Stimulated activated effector memory CD8-positive, alpha-beta T cell treated with anti-CD3 and anti-CD28 coated beads, Interleukin-12 subunit alpha, Interleukin-12 subunit beta, amount 100 ng/mL, for 72 hours (primary cell): Measurements from ENCODE around the gene HOXB6.

ENCODE experiments used
- ATAC-seq: fragments of 150-1000 bp; cut with Tn5 transposase; 2 replicates; pipeline ENCODE4 v1.10.0; 2021
- DNase-seq, 2 donors: peaks; one replicate each; pipeline ENCODE4 v3.0.0; 2021 to 2022; ENCODE audit warnings: low spot score in 2 of 2
- H3K27ac Mint-ChIP-seq: one replicate; pipeline ENCODE4 v1.8.0; 2022; ENCODE audit warnings: mild to moderate bottlenecking, mixed read lengths
- H3K36me3 Mint-ChIP-seq: one replicate; pipeline ENCODE4 v1.8.0; 2022; ENCODE audit warnings: mild to moderate bottlenecking, mixed read lengths
- H3K4me1 Mint-ChIP-seq: one replicate; pipeline ENCODE4 v1.8.0; 2022; ENCODE audit warnings: mixed read lengths
- H3K4me3 Mint-ChIP-seq: one replicate; pipeline ENCODE4 v1.8.0; 2022; ENCODE audit warnings: mild to moderate bottlenecking, mixed read lengths
- H3K9me3 Mint-ChIP-seq: one replicate; pipeline ENCODE4 v1.8.0; 2022; ENCODE audit warnings: mixed read lengths

Gene HOXB6

GRCh38 chr17:48556229-48556575, 48.6 kb downstream of the HOXB6 start:
- H3K4me1 Mint-ChIP-seq = peaks cover 9% of the 10 kb centered on the region
- H3K27ac Mint-ChIP-seq = no peak overlapping the region

GRCh38 chr17:48555258-48556228, 49.2 kb downstream of the HOXB6 start:
- Mint-ChIP-seq H3K36me3 (peaks cover 6% of the 10 kb centered on the region), H3K4me3 (peak overlapping the region; percentile 47), H3K9me3 (no peaks in the 10 kb centered on the region), H3K27ac (peak overlapping the region; percentile 27), H3K4me1 (peaks cover 7% of the 10 kb centered on the region)
- DNase-seq (no peak), ATAC-seq (peak; percentile 31)

More at GRCh38 chr17:48556229-48556575, 48.6 kb downstream of the HOXB6 start:
- Mint-ChIP-seq H3K4me3 (no peak overlapping the region), H3K9me3 (no peaks in the 10 kb centered on the region), H3K36me3 (peaks cover 6% of the 10 kb centered on the region)
- no peak for ATAC-seq
- no peak for DNase-seq

GRCh38 chr17:48554412-48555257, 50.2 kb downstream of the HOXB6 start:
- Mint-ChIP-seq H3K36me3 (peaks cover 6% of the 10 kb centered on the region), H3K9me3 (no peaks in the 10 kb centered on the region), H3K4me3 (peak overlapping the region; percentile 47), H3K27ac (peak overlapping the region; percentile 27), H3K4me1 (peaks cover 7% of the 10 kb centered on the region)
- DNase-seq (no peak), ATAC-seq (no peak)

GRCh38 chr17:48553826-48554225, 51.0 kb downstream of the HOXB6 start:
- Mint-ChIP-seq H3K4me3 (no peak overlapping the region), H3K9me3 (no peaks in the 10 kb centered on the region), H3K27ac (no peak overlapping the region), H3K4me1 (peaks cover 7% of the 10 kb centered on the region), H3K36me3 (peaks cover 6% of the 10 kb centered on the region)
- ATAC-seq (no peak), DNase-seq (no peak)

GRCh38 chr17:48553190-48553547, 51.6 kb downstream of the HOXB6 start:
- Mint-ChIP-seq H3K36me3 (peaks cover 6% of the 10 kb centered on the region), H3K27ac (no peak overlapping the region), H3K4me3 (no peak overlapping the region), H3K9me3 (no peaks in the 10 kb centered on the region), H3K4me1 (peaks cover 7% of the 10 kb centered on the region)
- DNase-seq (no peak), ATAC-seq (no peak)

- Mint-ChIP-seq H3K9me3 (no peaks in the 10 kb centered on the region), H3K36me3 (peaks cover 6% of the 10 kb centered on the region), H3K4me1 (peaks cover 7% of the 10 kb centered on the region), H3K27ac (no peak overlapping the region), H3K4me3 (no peak overlapping the region)
- DNase-seq (no peak), ATAC-seq (no peak)
Measured at GRCh38 chr17:48552466-48553189, 52.2 kb downstream of the HOXB6 start.

GRCh38 chr17:48551596-48552465, 53.0 kb downstream of the HOXB6 start:
- Mint-ChIP-seq H3K9me3 (no peaks in the 10 kb centered on the region), H3K27ac (no peak overlapping the region), H3K4me3 (no peak overlapping the region), H3K4me1 (peaks cover 7% of the 10 kb centered on the region), H3K36me3 (peaks cover 6% of the 10 kb centered on the region)
- ATAC-seq = no peak
- DNase-seq = no peak

- DNase-seq = no peak
- Mint-ChIP-seq H3K27ac (no peak overlapping the region), H3K9me3 (no peaks in the 10 kb centered on the region), H3K36me3 (peaks cover 6% of the 10 kb centered on the region), H3K4me3 (no peak overlapping the region), H3K4me1 (peaks cover 7% of the 10 kb centered on the region)
- no peak for ATAC-seq
Measured at GRCh38 chr17:48551214-48551555, 53.6 kb downstream of the HOXB6 start.

- no peaks in the 10 kb centered on the region for H3K9me3 Mint-ChIP-seq
- H3K4me1 Mint-ChIP-seq = peaks cover 7% of the 10 kb centered on the region
- ATAC-seq (no peak), DNase-seq (no peak)
- no peak overlapping the region for H3K4me3 Mint-ChIP-seq
- peaks cover 6% of the 10 kb centered on the region for H3K36me3 Mint-ChIP-seq
- no peak overlapping the region for H3K27ac Mint-ChIP-seq
Measured at GRCh38 chr17:48550502-48551213, 54.1 kb downstream of the HOXB6 start.

- H3K4me3 Mint-ChIP-seq = no peak overlapping the region
- DNase-seq (no peak), ATAC-seq (no peak)
- no peaks in the 10 kb centered on the region for H3K9me3 Mint-ChIP-seq
- H3K36me3 Mint-ChIP-seq = peaks cover 6% of the 10 kb centered on the region
- H3K4me1 Mint-ChIP-seq = peaks cover 3% of the 10 kb centered on the region
- peak overlapping the region; percentile 48 for H3K27ac Mint-ChIP-seq
Measured at GRCh38 chr17:48549914-48550501, 54.8 kb downstream of the HOXB6 start.

- Mint-ChIP-seq H3K4me3 (no peak overlapping the region), H3K9me3 (no peaks in the 10 kb centered on the region), H3K27ac (peak overlapping the region; percentile 48), H3K36me3 (peaks cover 4% of the 10 kb centered on the region), H3K4me1 (peaks cover under 1% of the 10 kb centered on the region)
- DNase-seq (no peak), ATAC-seq (no peak)
Measured at GRCh38 chr17:48549281-48549630, 55.5 kb downstream of the HOXB6 start.

- DNase-seq = no peak
- Mint-ChIP-seq H3K9me3 (no peaks in the 10 kb centered on the region), H3K27ac (no peak overlapping the region), H3K36me3 (no peaks in the 10 kb centered on the region), H3K4me3 (no peak overlapping the region), H3K4me1 (peaks cover 6% of the 10 kb centered on the region)
- ATAC-seq = no peak
Measured at GRCh38 chr17:48548523-48549280, 56.1 kb downstream of the HOXB6 start.

GRCh38 chr17:48547808-48548522, 56.8 kb downstream of the HOXB6 start:
- Mint-ChIP-seq H3K9me3 (no peaks in the 10 kb centered on the region), H3K27ac (no peak overlapping the region), H3K36me3 (peaks cover 2% of the 10 kb centered on the region), H3K4me3 (no peak overlapping the region), H3K4me1 (peaks cover 11% of the 10 kb centered on the region)
- ATAC-seq = no peak
- DNase-seq = no peak
